ENCODE data around the gene PLA2G4B.
A peak's percentile ranks its signal among the peaks of the same experiment; 100 is the strongest.

The PLA2G4B gene

GRCh38 chr15:41894251-41894790 lies 55.7 kb downstream of the PLA2G4B start:
- DNase-seq (ENCODE audit: low read depth): no peak
- H3K4me3 ChIP-seq (ENCODE audit: low read depth, low read length): no peak overlapping the region

GRCh38 chr15:41894791-41895463 lies 56.3 kb downstream of the PLA2G4B start:
- peak overlapping the region; percentile 5 for H3K4me3 ChIP-seq (ENCODE audit: low read depth, low read length)
- peak; percentile 35 for DNase-seq (ENCODE audit: low read depth)

- H3K4me3 ChIP-seq (ENCODE audit: low read depth, low read length): no peak overlapping the region
- no peak for DNase-seq (ENCODE audit: low read depth)
Measured at GRCh38 chr15:41895491-41895890, 56.8 kb downstream of the PLA2G4B start.

- H3K4me3 ChIP-seq (ENCODE audit: low read depth, low read length): no peak overlapping the region
- no peak for DNase-seq (ENCODE audit: low read depth)
Measured at GRCh38 chr15:41895957-41896356, 57.3 kb downstream of the PLA2G4B start.

- H3K4me3 ChIP-seq (ENCODE audit: low read depth, low read length): no peak overlapping the region
- no peak for DNase-seq (ENCODE audit: low read depth)
Measured at GRCh38 chr15:41896566-41896965, 57.9 kb downstream of the PLA2G4B start.

GRCh38 chr15:41897363-41897799 lies 58.7 kb downstream of the PLA2G4B start:
- no peak overlapping the region for H3K4me3 ChIP-seq (ENCODE audit: low read depth, low read length)
- DNase-seq (ENCODE audit: low read depth): no peak
